ENCODE measurements around the gene NR2E3.

The NR2E3 gene

DNA sequence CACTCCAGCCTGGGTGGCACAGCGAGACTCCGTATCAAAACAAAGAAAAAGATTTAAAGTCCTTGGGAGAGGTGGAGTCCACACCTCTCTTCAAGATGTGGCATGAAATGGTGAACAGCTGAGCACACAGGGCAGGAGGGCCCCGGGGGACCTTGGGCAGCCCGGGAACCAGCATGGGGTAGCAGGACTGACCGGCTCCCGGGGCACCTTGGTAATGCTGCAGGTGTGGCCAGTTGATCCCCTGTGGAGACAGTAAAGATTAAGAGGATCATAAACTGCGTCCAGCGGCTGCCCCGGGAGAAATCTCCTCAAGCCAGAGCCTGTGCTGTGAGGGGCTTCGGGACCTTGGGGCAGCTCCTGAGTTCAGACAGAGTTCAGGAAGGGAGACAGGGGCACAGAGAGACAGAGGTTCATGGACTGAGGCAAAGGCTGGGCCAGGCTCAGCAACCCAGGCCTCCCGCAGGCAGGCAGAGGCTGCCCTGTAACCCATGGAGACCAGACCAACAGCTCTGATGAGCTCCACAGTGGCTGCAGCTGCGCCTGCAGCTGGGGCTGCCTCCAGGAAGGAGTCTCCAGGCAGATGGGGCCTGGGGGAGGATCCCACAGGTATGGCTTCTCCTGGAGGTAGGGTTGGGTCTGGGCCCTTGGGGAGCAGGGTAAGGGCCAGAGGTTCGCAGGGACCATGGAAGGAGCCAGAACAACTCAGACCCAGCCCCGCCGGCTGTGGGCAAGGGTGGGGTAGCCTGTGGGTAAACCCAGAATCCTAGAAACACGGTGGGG lies at the start of gene NR2E3:
Gene NR2E3 (plus strand): TSS at position 299 of the 780 bp plus-strand sequence. CDS start 190 bp downstream, at position 489.
- no peak for DNase-seq (ENCODE audit: extremely low read depth, insufficient read length)
- H3K27me3 ChIP-seq (replicated peaks; ENCODE audit: control insufficient read depth, insufficient read depth, low read length) = no peaks in the 10 kb centered on the region

DNA sequence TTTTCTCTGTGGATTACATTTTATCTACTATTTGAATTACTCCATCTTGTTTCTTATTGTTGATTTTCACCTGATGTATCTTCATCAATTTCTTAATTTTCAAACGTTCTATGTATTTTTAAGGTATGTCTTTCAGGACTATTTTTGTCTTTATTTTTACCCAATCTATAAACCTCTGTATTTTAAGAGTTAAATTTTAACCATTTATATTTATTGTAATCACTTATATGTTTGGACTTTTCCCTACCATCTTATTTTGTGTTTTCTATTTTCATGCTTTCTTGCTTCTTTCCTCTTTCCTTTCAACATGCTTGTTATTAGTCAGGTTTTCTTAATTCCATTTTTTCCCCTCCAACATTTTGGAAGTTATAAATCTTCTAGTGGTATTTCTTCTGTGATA lies 49.5 kb upstream of the NR2E3 start:
- H3K4me3 ChIP-seq (replicated peaks; ENCODE audit: low read depth, low read length) = no peak overlapping the region
- no peaks in the 10 kb centered on the region for H3K36me3 ChIP-seq (ENCODE audit: control insufficient read depth, insufficient read depth, low read length)
- H3K27me3 ChIP-seq (replicated peaks; ENCODE audit: control insufficient read depth, insufficient read depth, low read length) = no peaks in the 10 kb centered on the region; the same call in 1 of the 2 replicates
- DNase-seq (ENCODE audit: extremely low read depth, insufficient read length) = no peak
- TF ChIP-seq, protein P1, sequence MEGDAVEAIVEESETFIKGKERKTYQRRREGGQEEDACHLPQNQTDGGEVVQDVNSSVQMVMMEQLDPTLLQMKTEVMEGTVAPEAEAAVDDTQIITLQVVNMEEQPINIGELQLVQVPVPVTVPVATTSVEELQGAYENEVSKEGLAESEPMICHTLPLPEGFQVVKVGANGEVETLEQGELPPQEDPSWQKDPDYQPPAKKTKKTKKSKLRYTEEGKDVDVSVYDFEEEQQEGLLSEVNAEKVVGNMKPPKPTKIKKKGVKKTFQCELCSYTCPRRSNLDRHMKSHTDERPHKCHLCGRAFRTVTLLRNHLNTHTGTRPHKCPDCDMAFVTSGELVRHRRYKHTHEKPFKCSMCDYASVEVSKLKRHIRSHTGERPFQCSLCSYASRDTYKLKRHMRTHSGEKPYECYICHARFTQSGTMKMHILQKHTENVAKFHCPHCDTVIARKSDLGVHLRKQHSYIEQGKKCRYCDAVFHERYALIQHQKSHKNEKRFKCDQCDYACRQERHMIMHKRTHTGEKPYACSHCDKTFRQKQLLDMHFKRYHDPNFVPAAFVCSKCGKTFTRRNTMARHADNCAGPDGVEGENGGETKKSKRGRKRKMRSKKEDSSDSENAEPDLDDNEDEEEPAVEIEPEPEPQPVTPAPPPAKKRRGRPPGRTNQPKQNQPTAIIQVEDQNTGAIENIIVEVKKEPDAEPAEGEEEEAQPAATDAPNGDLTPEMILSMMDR (IDR thresholded peaks at IDR 0.05; ENCODE audit: insufficient read depth, low read length, poor library complexity, severe bottlenecking) = no peak

More for the DNA sequence above, at the start of gene NR2E3:
- Histone ChIP-seq H3K4me3 (replicated peaks; ENCODE audit: low read depth, low read length) (no peak within 1 kb of the TSS), H3K36me3 (ENCODE audit: control insufficient read depth, insufficient read depth, low read length) (no peaks in the 10 kb centered on the region)
- TF ChIP-seq, protein P1 (IDR thresholded peaks at IDR 0.05; ENCODE audit: insufficient read depth, low read length, poor library complexity, severe bottlenecking) = no peak

DNA sequence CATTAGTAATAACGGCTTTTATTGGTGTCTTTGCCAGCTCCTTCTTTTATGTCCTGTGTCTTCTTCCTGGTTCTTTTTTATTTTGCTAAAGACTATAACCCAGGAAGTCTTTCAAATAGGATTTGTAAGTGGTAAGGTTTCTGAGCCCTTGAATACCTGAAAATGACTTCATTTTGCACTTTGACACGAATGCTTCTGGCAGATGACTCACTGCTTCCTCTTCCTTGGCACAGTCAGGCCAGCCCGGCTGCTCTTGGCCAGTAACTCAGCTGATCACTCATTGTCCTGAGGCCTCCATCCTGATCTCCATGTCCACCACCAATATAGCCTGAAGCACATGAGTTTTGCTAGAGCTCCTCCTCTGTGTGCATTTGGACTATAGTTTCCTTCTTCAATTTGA lies 48.7 kb upstream of the NR2E3 start:
- Histone ChIP-seq H3K27me3 (replicated peaks; ENCODE audit: control insufficient read depth, insufficient read depth, low read length) (no peaks in the 10 kb centered on the region; the same call in 1 of the 2 replicates), H3K4me3 (replicated peaks; ENCODE audit: low read depth, low read length) (no peak overlapping the region), H3K36me3 (ENCODE audit: control insufficient read depth, insufficient read depth, low read length) (no peaks in the 10 kb centered on the region)
- TF ChIP-seq, protein P1 (IDR thresholded peaks at IDR 0.05; ENCODE audit: insufficient read depth, low read length, poor library complexity, severe bottlenecking) = no peak
- DNase-seq (ENCODE audit: extremely low read depth, insufficient read length) = no peak

DNA sequence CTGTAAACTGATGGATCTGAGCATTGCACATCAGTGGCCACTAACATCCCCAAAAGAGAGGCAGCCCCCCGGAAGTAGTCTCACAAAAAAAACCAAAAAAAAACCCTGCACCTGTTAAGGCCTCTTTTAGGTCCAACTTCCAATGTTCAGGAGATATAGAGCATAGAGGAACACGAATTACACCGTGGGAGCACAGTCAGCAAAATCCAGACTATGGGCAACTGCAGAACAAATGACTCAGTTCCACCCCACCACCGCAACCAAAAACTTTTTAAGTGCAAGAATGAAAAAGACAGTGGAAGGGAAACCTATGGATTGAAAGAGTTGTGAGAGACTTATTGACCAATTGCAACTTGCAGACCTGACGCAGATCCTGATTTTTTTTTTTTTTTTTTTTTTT lies 42.2 kb upstream of the NR2E3 start:
- TF ChIP-seq, protein P1 (IDR thresholded peaks at IDR 0.05; ENCODE audit: insufficient read depth, low read length, poor library complexity, severe bottlenecking) = no peak
- Histone ChIP-seq H3K27me3 (replicated peaks; ENCODE audit: control insufficient read depth, insufficient read depth, low read length) (no peaks in the 10 kb centered on the region; the same call in 1 of the 2 replicates), H3K36me3 (ENCODE audit: control insufficient read depth, insufficient read depth, low read length) (no peaks in the 10 kb centered on the region), H3K4me3 (replicated peaks; ENCODE audit: low read depth, low read length) (no peak overlapping the region)
- no peak for DNase-seq (ENCODE audit: extremely low read depth, insufficient read length)

DNA sequence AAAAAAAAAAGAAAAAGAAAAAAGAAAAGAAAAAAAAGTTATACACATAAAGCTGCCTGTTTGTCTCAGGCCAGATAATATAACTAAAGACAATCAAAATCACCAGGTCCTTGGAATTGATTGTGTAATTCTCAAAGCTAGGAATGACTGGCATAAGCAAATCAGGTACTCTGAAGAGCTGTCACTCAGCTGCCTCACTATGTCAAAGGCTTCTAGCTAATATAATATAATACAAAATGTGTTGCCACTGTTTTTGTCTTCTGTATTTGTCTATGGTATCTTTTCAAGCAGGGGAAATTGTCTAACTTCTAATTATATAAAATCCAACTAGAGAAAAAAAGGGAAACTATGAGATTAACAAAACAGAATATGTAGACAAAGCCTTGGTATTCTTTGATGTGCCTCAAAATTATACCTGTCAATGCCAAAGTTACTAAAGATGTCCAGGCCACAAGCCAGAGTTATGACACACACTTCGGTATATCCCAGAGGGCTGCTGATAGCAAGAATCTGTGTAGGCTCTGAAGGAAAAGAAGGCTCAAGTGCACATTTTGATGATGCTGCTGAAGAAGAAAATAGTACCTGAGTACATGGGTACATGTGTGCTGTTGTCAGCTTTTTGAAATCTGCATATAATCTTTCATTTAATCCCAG lies 37.0 kb upstream of the NR2E3 start:
- H3K27me3 ChIP-seq (replicated peaks; ENCODE audit: control insufficient read depth, insufficient read depth, low read length) = no peaks in the 10 kb centered on the region
- no peaks in the 10 kb centered on the region for H3K36me3 ChIP-seq (ENCODE audit: control insufficient read depth, insufficient read depth, low read length)
- no peak for DNase-seq (ENCODE audit: extremely low read depth, insufficient read length)
- no peak overlapping the region for H3K4me3 ChIP-seq (replicated peaks; ENCODE audit: low read depth, low read length)
- TF ChIP-seq, protein P1 (IDR thresholded peaks at IDR 0.05; ENCODE audit: insufficient read depth, low read length, poor library complexity, severe bottlenecking) = no peak
